Activated CD4-positive, alpha-beta memory T cell treated with anti-CD3 and anti-CD28 coated beads for 36 hours (primary cell): ENCODE results near the gene CPPED1. TPM values are rescaled to one million over a fixed set of nuclear protein-coding genes. Genes with fewer than 3 reads are reported as not detected.

Experiments used
- CTCF ChIA-PET: fragments of 350-600 bp; sonication (Branson Sonifier 250); formaldehyde crosslinking; loops from one replicate; lab custom pipeline; 2021; ENCODE audit warnings: antibody characterized with exemption, inconsistent platforms; lab: Charles Lee
- POLR2A ChIA-PET: fragments of 350-600 bp; sonication (Branson Sonifier 250); formaldehyde crosslinking; loops from one replicate; lab custom pipeline; 2021; ENCODE audit warnings: antibody characterized with exemption; lab: Charles Lee
- DNase-seq: peaks from one replicate; pipeline ENCODE4 v3.0.0-alpha.2; 2020
- H3K27ac Mint-ChIP-seq: one replicate; pipeline ENCODE4 v1.8.0; 2021; ENCODE audit warnings: mixed read lengths
- H3K27me3 Mint-ChIP-seq: one replicate; pipeline ENCODE4 v1.8.0; 2021; ENCODE audit warnings: mixed read lengths
- H3K36me3 Mint-ChIP-seq: one replicate; pipeline ENCODE4 v1.8.0; 2021; ENCODE audit warnings: mixed read lengths
- H3K4me1 Mint-ChIP-seq: one replicate; pipeline ENCODE4 v1.8.0; 2021; ENCODE audit warnings: low read depth, mixed read lengths
- H3K4me3 Mint-ChIP-seq: one replicate; pipeline ENCODE4 v1.8.0; 2021; ENCODE audit warnings: mild to moderate bottlenecking, mixed read lengths
- H3K9me3 Mint-ChIP-seq: one replicate; pipeline ENCODE4 v1.8.0; 2021; ENCODE audit warnings: mixed read lengths
- intact Hi-C: fragments of 100-400 bp; cut with micrococcal nuclease; formaldehyde crosslinking; loops from one replicate; pipeline ENCODE4 v1.15.1; 2023
- total RNA-seq, 2 experiments: library from RNA; stranded (reverse); gene quantifications; one replicate each; pipeline ENCODE4 v1.2.3, GENCODE V29; 2021

Gene CPPED1
- total RNA-seq, 2 experiments from 2014 or later = 11.0 to 11.5 TPM

DNA sequence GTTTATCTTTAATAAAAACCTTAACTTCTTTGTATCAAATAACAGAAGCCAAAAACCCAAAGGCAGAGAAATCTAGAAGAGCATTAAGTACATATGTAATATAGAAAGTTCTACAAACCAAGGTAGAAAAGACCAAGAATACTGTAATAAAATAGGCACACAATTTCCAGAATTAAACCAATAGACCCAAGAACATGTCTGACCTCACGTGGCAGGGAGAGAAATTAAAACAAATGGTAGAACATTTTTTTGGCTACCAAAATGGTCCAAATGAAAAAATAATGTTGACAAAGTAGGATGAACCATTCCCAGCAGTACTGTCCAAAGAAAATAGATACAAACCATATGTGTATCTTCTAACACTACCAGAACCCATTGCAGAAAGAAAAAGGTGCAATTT, 183.5 kb downstream of the CPPED1 start:
- DNase-seq = no peak
- Mint-ChIP-seq H3K36me3 (no peaks in the 10 kb centered on the region), H3K27me3 (no peaks in the 10 kb centered on the region), H3K4me1 (peaks cover 23% of the 10 kb centered on the region), H3K27ac (no peak overlapping the region), H3K9me3 (no peaks in the 10 kb centered on the region), H3K4me3 (no peak overlapping the region)
- ChIA-PET CTCF (no interaction called here), POLR2A (no interaction called here)
- intact Hi-C loops = no loop called here

DNA sequence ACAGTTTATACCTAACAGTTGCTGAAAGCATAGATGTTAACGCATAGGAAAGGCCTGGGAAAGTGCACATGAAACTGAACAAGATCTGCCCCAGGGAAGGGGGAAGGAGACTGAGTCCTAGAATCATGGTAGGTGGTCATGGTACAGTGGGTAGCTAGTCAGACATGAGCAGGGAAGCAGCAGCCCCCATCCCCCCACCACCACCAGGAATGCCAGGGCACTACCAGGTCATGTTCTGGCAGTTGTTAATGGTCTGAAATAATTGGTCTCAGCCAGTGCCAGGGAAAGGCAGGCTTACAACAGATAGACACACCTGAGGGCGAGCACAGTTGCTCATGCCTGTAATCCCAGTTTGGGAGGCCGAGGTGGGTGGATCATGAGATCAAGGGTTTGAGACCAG, 185.2 kb downstream of the CPPED1 start:
- ChIA-PET POLR2A (interaction anchor here (1.7 kb wide), 1 partner anchor 82 kb away, joined by 4 read pairs; no protein-coding TSS in a partner anchor), CTCF (interaction anchor here (0.8 kb wide), 1 partner anchor 45 kb away, joined by 3 read pairs; no protein-coding TSS in a partner anchor)
- no peaks in the 10 kb centered on the region for H3K9me3 Mint-ChIP-seq
- peaks cover 1% of the 10 kb centered on the region for H3K36me3 Mint-ChIP-seq
- no peak overlapping the region for H3K27ac Mint-ChIP-seq
- H3K27me3 Mint-ChIP-seq = peaks cover 3% of the 10 kb centered on the region
- H3K4me1 Mint-ChIP-seq = peaks cover 32% of the 10 kb centered on the region
- intact Hi-C loops = no loop called here
- no peak for DNase-seq
- H3K4me3 Mint-ChIP-seq = no peak overlapping the region

DNA sequence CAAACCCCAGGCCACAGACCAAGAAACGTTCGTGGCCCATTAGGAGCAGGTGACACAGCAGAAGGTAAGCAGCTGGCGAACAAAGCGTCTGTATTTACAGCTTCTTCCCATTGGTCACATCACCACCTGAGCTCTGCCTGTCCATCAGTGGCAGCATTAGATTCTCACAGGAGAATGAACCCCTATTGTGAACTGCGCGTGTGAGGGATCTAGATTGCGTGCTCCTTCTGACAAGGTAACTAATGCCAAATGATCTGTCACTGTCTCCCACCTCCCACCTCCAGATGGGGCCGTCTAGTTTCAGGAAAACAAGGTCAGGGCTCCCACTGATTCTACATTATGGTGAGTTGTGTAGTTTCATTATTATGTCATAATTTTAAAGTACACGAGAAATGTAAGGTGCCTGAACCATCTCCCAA, 186.3 kb downstream of the CPPED1 start:
- intact Hi-C loops = loop anchor here (2.0 kb wide), 1 partner anchor 29 kb away; no protein-coding TSS in a partner anchor
- Mint-ChIP-seq H3K4me1 (peaks cover 43% of the 10 kb centered on the region), H3K36me3 (peaks cover 2% of the 10 kb centered on the region), H3K9me3 (no peaks in the 10 kb centered on the region), H3K27ac (peak overlapping the region; percentile 52), H3K4me3 (peak overlapping the region; percentile 18), H3K27me3 (peaks cover 12% of the 10 kb centered on the region)
- CTCF ChIA-PET = interaction anchor here (0.6 to 1.5 kb wide), 2 partner anchors 81 to 166 kb away, joined by 3 to 4 read pairs; no protein-coding TSS in a partner anchor
- DNase-seq = peak; percentile 68
- POLR2A ChIA-PET = interaction anchor here (0.6 to 1.7 kb wide), 3 partner anchors 78 to 536 kb away, joined by 4 to 5 read pairs (median 4); no protein-coding TSS in a partner anchor

GRCh38 chr16:12614662-12615278, 188.9 kb downstream of the CPPED1 start:
- H3K27me3 Mint-ChIP-seq = peaks cover 13% of the 10 kb centered on the region
- CTCF ChIA-PET = interaction anchor here (1.1 to 1.7 kb wide), 2 partner anchors 78 to 79 kb away, joined by 3 to 5 read pairs; no protein-coding TSS in a partner anchor
- H3K4me3 Mint-ChIP-seq = no peak overlapping the region
- peaks cover 44% of the 10 kb centered on the region for H3K4me1 Mint-ChIP-seq
- peaks cover 2% of the 10 kb centered on the region for H3K36me3 Mint-ChIP-seq
- no peaks in the 10 kb centered on the region for H3K9me3 Mint-ChIP-seq
- DNase-seq = no peak
- POLR2A ChIA-PET = no interaction called here
- H3K27ac Mint-ChIP-seq = peak overlapping the region; percentile 42
- intact Hi-C loops = no loop called here

GRCh38 chr16:12613992-12614661, 189.6 kb downstream of the CPPED1 start:
- DNase-seq = no peak
- Mint-ChIP-seq H3K9me3 (no peaks in the 10 kb centered on the region), H3K27me3 (peaks cover 13% of the 10 kb centered on the region), H3K4me3 (no peak overlapping the region), H3K36me3 (peaks cover 2% of the 10 kb centered on the region), H3K27ac (peak overlapping the region; percentile 42), H3K4me1 (peaks cover 40% of the 10 kb centered on the region)
- intact Hi-C loops = loop anchor here (1.0 kb wide), 2 partner anchors 78 to 136 kb away; no protein-coding TSS in a partner anchor
- POLR2A ChIA-PET = interaction anchor here (1.7 kb wide), 1 partner anchor 78 kb away, joined by 7 read pairs; no protein-coding TSS in a partner anchor
- CTCF ChIA-PET = interaction anchor here (1.1 to 1.7 kb wide), 2 partner anchors 77 to 78 kb away, joined by 3 to 5 read pairs; no protein-coding TSS in a partner anchor

DNA sequence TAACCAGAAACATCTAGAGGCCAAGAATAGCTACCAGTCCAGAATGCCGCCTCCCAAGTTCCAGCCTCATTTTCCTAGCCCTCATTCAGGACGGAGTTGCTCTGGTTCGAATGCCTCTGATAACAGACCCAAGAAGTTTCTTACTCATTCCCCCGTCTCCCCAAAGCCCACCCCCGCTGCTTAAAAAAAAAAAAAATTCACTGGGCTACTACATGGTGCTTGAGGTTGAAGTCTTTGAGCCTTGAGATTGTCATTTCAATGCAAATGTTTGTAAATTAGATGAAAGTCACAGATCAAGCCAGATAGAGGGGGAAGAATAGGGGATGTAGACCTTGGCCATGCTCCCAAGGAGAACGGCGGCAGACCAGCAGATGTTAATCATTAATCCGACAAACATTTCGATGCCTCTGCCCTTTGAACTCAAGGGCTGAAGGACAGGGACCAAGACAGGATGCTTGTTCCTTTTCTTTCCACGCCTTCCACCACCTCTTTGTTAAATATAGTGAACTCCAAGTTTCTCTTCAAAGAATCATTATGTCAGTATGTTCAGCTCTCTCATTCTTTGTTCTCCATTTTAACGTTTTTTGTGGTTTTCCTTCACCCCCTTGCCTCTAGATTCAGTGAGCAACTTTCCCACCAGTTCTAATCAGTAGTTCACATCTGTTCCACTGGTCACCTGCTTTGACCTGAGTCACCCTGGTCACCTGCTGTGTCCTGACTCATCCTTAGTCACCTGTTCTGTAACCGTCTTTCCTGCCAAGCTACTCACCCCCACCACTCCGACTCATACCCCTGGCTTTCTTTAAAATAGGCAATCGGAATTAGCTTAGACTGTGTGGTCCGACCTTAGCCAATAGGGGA, 190.3 kb downstream of the CPPED1 start:
- no peaks in the 10 kb centered on the region for H3K9me3 Mint-ChIP-seq
- POLR2A ChIA-PET = interaction anchor here (0.7 to 1.7 kb wide), 2 partner anchors 74 to 77 kb away, joined by 3 to 7 read pairs; no protein-coding TSS in a partner anchor
- intact Hi-C loops = loop anchor here (1.0 kb wide), 2 partner anchors 77 to 137 kb away; no protein-coding TSS in a partner anchor
- H3K36me3 Mint-ChIP-seq = peaks cover 2% of the 10 kb centered on the region
- peaks cover 38% of the 10 kb centered on the region for H3K4me1 Mint-ChIP-seq
- CTCF ChIA-PET = interaction anchor here (1.1 to 1.7 kb wide), 3 partner anchors 39 to 78 kb away, joined by 3 to 5 read pairs (median 4); no protein-coding TSS in a partner anchor
- peaks cover 13% of the 10 kb centered on the region for H3K27me3 Mint-ChIP-seq
- peak; percentile 75 for DNase-seq
- no peak overlapping the region for H3K4me3 Mint-ChIP-seq
- H3K27ac Mint-ChIP-seq = peak overlapping the region; percentile 67

DNA sequence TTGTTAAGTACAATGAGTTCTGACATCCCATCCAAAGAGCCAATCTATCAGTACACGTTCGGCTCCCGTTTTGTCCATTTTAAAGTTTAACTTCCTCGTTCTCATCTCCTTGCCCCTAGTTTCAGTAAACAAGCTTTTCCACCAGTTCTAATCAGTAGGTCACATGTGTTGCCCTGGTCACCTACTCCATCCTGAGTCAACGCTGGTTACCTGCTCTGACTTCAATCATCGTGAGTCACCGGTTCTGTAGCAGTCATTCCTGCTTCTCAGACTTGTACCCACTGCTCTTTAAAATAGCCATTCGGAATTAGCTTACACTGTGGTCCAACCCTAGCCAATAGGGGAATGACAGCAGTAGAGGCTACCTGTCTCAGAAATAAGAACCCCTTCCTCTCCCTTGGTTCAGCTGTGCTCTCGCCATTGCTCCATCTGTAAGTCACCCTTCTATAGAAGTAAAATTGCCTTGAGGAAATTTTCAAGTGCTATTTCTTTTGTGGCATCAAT, 191.0 kb downstream of the CPPED1 start:
- Mint-ChIP-seq H3K9me3 (peaks cover 3% of the 10 kb centered on the region), H3K36me3 (peaks cover 2% of the 10 kb centered on the region), H3K4me3 (no peak overlapping the region), H3K27ac (peak overlapping the region; percentile 67), H3K27me3 (peaks cover 13% of the 10 kb centered on the region), H3K4me1 (peaks cover 31% of the 10 kb centered on the region)
- intact Hi-C loops = loop anchor here (1.0 kb wide), 2 partner anchors 76 to 138 kb away; no protein-coding TSS in a partner anchor
- ChIA-PET CTCF (interaction anchor here (1.1 kb wide), 1 partner anchor 39 kb away, joined by 4 read pairs; no protein-coding TSS in a partner anchor), POLR2A (interaction anchor here (0.6 to 1.7 kb wide), 2 partner anchors 77 to 192 kb away, joined by 4 to 7 read pairs; no protein-coding TSS in a partner anchor)
- DNase-seq = peak; percentile 29

GRCh38 chr16:12611916-12612597, 191.6 kb downstream of the CPPED1 start:
- no peak overlapping the region for H3K4me3 Mint-ChIP-seq
- peaks cover 5% of the 10 kb centered on the region for H3K9me3 Mint-ChIP-seq
- no peak overlapping the region for H3K27ac Mint-ChIP-seq
- H3K27me3 Mint-ChIP-seq = peaks cover 15% of the 10 kb centered on the region
- peaks cover 25% of the 10 kb centered on the region for H3K4me1 Mint-ChIP-seq
- POLR2A ChIA-PET = interaction anchor here (0.6 kb wide), 1 partner anchor 192 kb away, joined by 4 read pairs; no protein-coding TSS in a partner anchor
- intact Hi-C loops = no loop called here
- peaks cover 2% of the 10 kb centered on the region for H3K36me3 Mint-ChIP-seq
- DNase-seq = no peak
- CTCF ChIA-PET = no interaction called here

GRCh38 chr16:12611006-12611477, 192.6 kb downstream of the CPPED1 start:
- Mint-ChIP-seq H3K4me3 (no peak overlapping the region), H3K4me1 (peaks cover 21% of the 10 kb centered on the region), H3K36me3 (peaks cover 4% of the 10 kb centered on the region), H3K9me3 (peaks cover 10% of the 10 kb centered on the region), H3K27ac (no peak overlapping the region), H3K27me3 (peaks cover 18% of the 10 kb centered on the region)
- POLR2A ChIA-PET = no interaction called here
- DNase-seq = no peak
- CTCF ChIA-PET = no interaction called here
- intact Hi-C loops = no loop called here

DNA sequence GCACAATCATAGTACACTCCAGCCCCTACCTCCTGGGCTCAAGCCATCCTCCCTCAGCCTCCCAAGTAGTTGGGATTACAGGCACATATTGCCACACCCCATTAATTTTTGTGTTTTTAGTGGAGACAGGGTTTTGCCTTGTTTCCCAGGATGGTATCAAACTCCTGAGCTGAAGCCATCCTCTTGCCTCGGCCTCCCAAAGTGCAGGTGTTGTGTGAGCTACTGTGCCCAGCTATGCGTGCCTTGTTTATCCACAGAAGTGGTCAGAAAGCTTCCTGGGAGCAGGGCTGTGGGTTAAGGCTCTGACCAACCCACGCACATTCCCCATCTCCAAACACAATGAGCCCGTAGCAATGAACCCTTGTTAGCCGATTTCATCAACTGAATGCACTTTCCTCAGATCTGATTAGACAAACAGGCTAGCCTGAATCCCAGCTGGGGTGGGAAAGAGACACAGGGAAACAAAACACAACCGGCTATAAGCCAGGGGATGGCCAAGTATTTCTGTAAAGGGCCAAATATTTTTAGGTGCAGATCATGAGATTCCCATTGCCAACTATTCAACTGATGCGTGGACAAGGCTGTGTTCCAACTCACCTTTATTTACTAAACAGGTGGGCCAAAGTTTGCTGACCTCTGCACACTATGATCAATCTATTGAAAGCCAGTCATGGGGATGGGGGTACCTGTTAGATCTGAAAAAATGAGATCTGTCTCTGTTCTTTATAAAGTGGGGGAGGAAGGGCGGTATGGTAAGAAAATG, 193.6 kb downstream of the CPPED1 start:
- POLR2A ChIA-PET = no interaction called here
- H3K4me1 Mint-ChIP-seq = peaks cover 21% of the 10 kb centered on the region

More for the DNA sequence above, 193.6 kb downstream of the CPPED1 start:
- H3K27me3 Mint-ChIP-seq = peaks cover 19% of the 10 kb centered on the region
- no peak overlapping the region for H3K4me3 Mint-ChIP-seq
- CTCF ChIA-PET = no interaction called here
- DNase-seq = no peak
- intact Hi-C loops = no loop called here
- no peak overlapping the region for H3K27ac Mint-ChIP-seq
- H3K9me3 Mint-ChIP-seq = peaks cover 10% of the 10 kb centered on the region
- H3K36me3 Mint-ChIP-seq = peaks cover 4% of the 10 kb centered on the region
